AG04449 (cell line): ENCODE data around the gene NPTX1.

Source experiments
- CTCF ChIA-PET: fragments of 350-600 bp; formaldehyde crosslinking; extraction: SDS; loops from one replicate; lab custom pipeline; 2021; ENCODE audit warnings: antibody characterized with exemption; lab: Yijun Ruan, JAX
- POLR2A ChIA-PET: fragments of 400-600, 350-600 bp; formaldehyde crosslinking; extraction: SDS; loops from one replicate; lab custom pipeline; 2020; ENCODE audit warnings: antibody characterized with exemption, inconsistent platforms; lab: Yijun Ruan, JAX
- DNase-seq: peaks from one replicate; pipeline ENCODE4 v3.0.0-alpha.2; 2010; ENCODE audit warnings: low read depth, low spot score
- H3K4me3 ChIP-seq: 2 replicates; pipeline ENCODE4 v1.5.1; 2011; ENCODE audit warnings: low read depth, mild to moderate bottlenecking, control low read depth, low read length
- TF ChIP-seq, protein P1 (sequence below): IDR thresholded peaks from one replicate; pipeline ENCODE4 v1.5.1; 2011; ENCODE audit warnings: mild to moderate bottlenecking, moderate library complexity, low read length, control low read depth, inconsistent platforms; ENCODE audit not compliant: insufficient read depth; ENCODE audit errors: missing control alignments

Gene NPTX1

DNA sequence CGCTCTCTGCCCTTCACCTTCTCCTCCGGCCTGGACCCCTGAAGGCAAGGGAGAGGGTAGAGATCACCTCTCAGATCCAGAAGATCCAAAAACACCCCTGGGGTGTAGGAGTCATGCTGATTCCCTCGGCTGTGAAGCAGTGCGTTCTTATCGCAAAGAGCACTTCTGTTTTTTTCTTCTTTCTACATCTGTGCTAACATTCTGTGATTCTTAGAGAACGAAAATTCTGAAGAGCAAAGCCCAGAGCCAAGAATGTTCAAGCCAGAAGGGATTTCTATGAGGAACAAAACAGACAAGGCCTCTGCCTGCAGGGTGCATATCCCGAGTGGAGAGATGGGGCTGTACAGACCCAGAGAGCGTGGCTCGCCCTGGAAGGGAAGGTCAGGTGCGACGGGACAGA lies 17.2 kb downstream of the NPTX1 start:
- no peak for DNase-seq
- POLR2A ChIA-PET = no interaction called here
- no peak overlapping the region for H3K4me3 ChIP-seq
- CTCF ChIA-PET = no interaction called here
- TF ChIP-seq, protein P1, sequence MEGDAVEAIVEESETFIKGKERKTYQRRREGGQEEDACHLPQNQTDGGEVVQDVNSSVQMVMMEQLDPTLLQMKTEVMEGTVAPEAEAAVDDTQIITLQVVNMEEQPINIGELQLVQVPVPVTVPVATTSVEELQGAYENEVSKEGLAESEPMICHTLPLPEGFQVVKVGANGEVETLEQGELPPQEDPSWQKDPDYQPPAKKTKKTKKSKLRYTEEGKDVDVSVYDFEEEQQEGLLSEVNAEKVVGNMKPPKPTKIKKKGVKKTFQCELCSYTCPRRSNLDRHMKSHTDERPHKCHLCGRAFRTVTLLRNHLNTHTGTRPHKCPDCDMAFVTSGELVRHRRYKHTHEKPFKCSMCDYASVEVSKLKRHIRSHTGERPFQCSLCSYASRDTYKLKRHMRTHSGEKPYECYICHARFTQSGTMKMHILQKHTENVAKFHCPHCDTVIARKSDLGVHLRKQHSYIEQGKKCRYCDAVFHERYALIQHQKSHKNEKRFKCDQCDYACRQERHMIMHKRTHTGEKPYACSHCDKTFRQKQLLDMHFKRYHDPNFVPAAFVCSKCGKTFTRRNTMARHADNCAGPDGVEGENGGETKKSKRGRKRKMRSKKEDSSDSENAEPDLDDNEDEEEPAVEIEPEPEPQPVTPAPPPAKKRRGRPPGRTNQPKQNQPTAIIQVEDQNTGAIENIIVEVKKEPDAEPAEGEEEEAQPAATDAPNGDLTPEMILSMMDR = no peak

DNA sequence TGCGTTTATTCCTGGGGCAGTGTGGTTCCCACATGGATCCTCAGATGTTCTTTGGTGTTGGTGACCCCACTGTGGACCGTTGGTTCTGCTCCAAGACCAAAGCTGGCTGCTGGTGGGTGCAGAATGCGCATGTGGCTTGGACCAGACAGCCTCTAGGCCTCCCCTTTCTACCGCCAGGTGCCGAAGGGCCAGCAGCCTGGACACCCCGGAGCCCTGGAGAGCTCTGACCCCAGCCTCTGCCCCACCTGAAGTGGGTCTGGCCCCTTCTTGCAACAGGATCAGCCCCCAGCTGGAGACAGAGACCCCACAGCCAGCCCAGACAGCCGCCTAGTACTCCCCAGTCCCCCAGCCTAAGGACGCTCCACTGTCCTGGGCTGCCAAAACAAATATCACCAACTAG lies 18.4 kb downstream of the NPTX1 start:
- POLR2A ChIA-PET = no interaction called here
- CTCF ChIA-PET = no interaction called here
- H3K4me3 ChIP-seq = no peak overlapping the region
- no peak for DNase-seq
- TF ChIP-seq, protein P1 = no peak

DNA sequence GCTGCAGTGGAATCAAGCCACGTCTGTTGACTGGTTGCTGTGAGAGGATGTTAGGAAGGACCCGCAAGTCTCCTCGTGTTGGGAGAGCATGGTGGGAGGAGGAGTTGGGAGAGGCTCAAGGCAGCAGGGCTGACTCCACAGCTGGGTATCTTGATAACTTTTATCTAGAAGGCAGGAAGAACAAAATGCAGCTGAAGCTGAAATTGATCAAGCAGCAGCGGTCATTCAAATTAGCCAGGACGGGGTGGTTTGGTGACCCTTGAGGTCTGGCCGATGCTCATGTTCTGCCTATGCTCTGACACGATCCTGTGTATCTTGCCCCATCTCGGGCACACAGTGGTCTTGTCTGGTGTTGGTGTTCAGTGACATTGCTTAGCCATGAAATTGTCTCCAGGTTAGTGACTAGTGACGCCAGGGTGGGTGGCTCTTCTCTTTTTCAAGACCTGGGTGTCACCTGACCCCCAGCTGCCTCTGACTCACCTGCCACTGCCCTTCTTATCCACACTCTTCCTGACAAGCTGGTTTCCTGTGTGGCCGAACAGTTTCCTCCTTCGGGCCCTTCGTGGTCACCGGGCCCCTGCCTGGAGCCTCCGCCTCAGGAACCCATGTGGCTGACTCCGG lies 19.1 kb downstream of the NPTX1 start:
- H3K4me3 ChIP-seq = no peak overlapping the region
- DNase-seq = no peak
- TF ChIP-seq, protein P1 = no peak
- ChIA-PET CTCF (interaction anchor here (4.1 kb wide), 1 partner anchor 119 kb away, joined by 25 read pairs; no protein-coding TSS in a partner anchor), POLR2A (no interaction called here)

DNA sequence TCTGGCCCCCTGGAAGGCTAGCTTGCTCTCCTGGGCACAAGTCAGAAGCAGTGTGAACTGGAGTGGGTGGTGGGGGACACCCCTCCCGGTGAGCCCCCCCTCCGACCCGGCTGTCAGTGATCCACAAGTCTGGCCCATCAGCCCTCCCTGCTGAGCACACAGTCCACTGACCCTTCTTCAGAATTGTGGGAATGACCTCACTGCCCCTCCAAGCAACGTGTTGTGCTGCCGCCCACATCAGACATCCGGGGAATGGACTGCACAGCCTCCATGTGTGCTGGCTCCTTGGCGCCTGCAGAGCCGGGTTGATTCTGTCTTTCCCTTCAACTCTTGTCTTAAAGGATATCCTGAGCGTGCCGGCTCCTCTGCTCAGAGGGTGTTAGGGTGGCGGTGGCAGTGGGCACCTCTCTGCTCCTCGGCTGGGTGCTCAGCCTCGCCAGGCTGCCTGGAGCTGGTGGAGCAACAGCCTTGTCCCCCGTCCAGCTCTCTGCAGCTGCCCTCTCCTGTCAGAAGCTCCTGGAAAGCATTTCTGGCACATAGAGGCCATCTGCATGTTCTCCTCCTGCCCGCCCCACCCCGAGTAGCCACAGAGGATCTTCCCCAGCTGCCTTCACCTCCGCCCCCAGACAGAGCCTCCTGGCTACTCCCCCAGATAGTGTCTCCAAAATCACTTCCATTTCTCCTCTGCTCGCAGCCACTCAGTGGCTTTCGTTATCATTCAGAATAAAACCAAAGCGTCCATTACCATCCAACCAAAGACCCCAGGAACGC lies 19.8 kb downstream of the NPTX1 start:
- CTCF ChIA-PET = interaction anchor here (1.3 to 4.1 kb wide), 2 partner anchors 114 to 120 kb away, joined by 3 to 25 read pairs; no protein-coding TSS in a partner anchor
- no peak for DNase-seq
- POLR2A ChIA-PET = no interaction called here
- TF ChIP-seq, protein P1 = no peak
- H3K4me3 ChIP-seq = no peak overlapping the region

DNA sequence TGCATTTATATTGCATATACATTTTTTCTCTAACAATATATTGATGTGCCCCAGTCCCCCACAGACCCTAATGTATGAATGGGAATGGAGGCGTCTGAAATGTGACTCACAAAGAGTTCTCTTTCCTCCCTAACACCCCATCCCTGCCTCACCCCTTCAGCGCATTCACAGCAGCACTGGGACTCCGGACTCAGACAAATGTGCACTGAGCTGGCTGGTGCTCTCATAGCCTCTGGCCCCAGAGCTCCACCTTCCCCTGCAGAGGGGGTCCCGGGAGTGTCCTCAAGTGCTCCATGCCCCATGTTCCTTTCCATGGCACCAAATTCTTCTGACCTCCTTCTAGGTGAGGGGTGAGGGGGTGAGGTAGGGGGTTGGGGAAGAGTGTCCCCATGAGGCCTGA lies 20.6 kb downstream of the NPTX1 start:
- POLR2A ChIA-PET = interaction anchor here (0.6 to 1.4 kb wide), 3 partner anchors 19 to 474 kb away, joined by 3 to 5 read pairs (median 4); no protein-coding TSS in a partner anchor
- TF ChIP-seq, protein P1 = no peak
- peak overlapping the region; percentile 78; the same call in 1 of the 2 replicates for H3K4me3 ChIP-seq
- DNase-seq = no peak
- CTCF ChIA-PET = interaction anchor here (0.9 to 4.1 kb wide), 3 partner anchors 14 to 121 kb away, joined by 3 to 25 read pairs (median 3); no protein-coding TSS in a partner anchor

DNA sequence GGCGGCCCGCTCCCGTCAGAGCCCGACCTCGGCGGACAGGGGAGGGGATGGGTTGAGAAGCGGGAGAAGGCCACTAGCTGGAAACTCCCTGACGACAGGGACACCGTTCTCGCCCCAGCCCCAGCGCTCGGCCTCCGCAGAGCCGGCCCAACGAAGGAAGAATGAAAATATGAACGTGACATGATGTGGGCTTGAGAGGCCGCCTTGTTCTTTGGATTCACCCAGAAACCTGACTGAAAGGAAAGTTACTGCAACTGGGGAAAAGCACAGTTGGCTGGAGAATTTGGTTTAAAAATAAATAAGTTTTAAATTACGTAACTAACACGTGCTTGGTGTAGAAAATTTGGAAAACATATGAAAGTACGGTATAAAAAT lies 21.1 kb downstream of the NPTX1 start:
- H3K4me3 ChIP-seq = peak overlapping the region; percentile 78
- ChIA-PET CTCF (interaction anchor here (0.8 to 4.1 kb wide), 8 partner anchors 9 to 436 kb away, joined by 3 to 25 read pairs (median 3); no protein-coding TSS in a partner anchor), POLR2A (interaction anchor here (0.6 to 1.4 kb wide), 7 partner anchors 20 to 475 kb away, joined by 3 to 5 read pairs (median 3); no protein-coding TSS in a partner anchor)
- TF ChIP-seq, protein P1 = no peak
- DNase-seq = no peak
